Measurements from ENCODE around the gene C2CD5. TPM values are rescaled to one million over a fixed set of nuclear protein-coding genes. Genes with fewer than 3 reads are reported as not detected.

Gene C2CD5
- polyA plus RNA-seq, 1 donor from 2014 or later = 171 TPM

- no peaks in the 10 kb centered on the region for H3K36me3 ChIP-seq (ENCODE audit: insufficient read depth, low read length)
- H3K9me2 ChIP-seq (ENCODE audit: insufficient read depth, low read length) = no peaks in the 10 kb centered on the region
- TF ChIP-seq RAD21 (conservative IDR thresholded peaks at IDR 0.05) = no peak
- no peak for TF ChIP-seq TAF1 (IDR thresholded peaks at IDR 0.05; ENCODE audit: low read depth)
- TF ChIP-seq SMC3 (conservative IDR thresholded peaks at IDR 0.05; ENCODE audit: poor library complexity) = no peak
- TF ChIP-seq POLR2AphosphoS5 (IDR thresholded peaks at IDR 0.05) = no peak
- TF ChIP-seq CTCF (IDR thresholded peaks at IDR 0.05; ENCODE audit: poor library complexity, severe bottlenecking) = no peak
- TF ChIP-seq EP300 (conservative IDR thresholded peaks at IDR 0.05; ENCODE audit: poor library complexity, severe bottlenecking) = no peak
- no peak for TF ChIP-seq EZH2 (IDR thresholded peaks at IDR 0.05; ENCODE audit: borderline replicate concordance, insufficient read depth, low read length, poor library complexity, severe bottlenecking)
- TF ChIP-seq REST (IDR thresholded peaks at IDR 0.05; ENCODE audit: borderline replicate concordance) = no peak
- TF ChIP-seq MXI1 (conservative IDR thresholded peaks at IDR 0.05; ENCODE audit: poor library complexity, severe bottlenecking) = no peak
- H3K4me2 ChIP-seq (ENCODE audit: low read length) = no peak overlapping the region
- H3F3A ChIP-seq (ENCODE audit: insufficient read depth, low read length, poor library complexity, severe bottlenecking) = no peaks in the 10 kb centered on the region
- H2AFZ ChIP-seq (ENCODE audit: low read depth, low read length) = no peak overlapping the region
- H3K4me3 ChIP-seq (ENCODE audit: low read length) = no peak overlapping the region
- H3K27me3 ChIP-seq (ENCODE audit: insufficient read depth, low read depth, low read length) = no peaks in the 10 kb centered on the region
- H4K20me1 ChIP-seq (ENCODE audit: insufficient read depth) = no peaks in the 10 kb centered on the region
- no peaks in the 10 kb centered on the region for H3K9me3 ChIP-seq (ENCODE audit: low read length)
- H3K79me2 ChIP-seq (replicated peaks; ENCODE audit: insufficient read depth, low read length) = no peaks in the 10 kb centered on the region
- H3K27ac ChIP-seq (ENCODE audit: low read length) = no peak overlapping the region
- H3K9ac ChIP-seq (ENCODE audit: low read length) = no peak overlapping the region
Measured at GRCh38 chr12:22578328-22578727, 34.0 kb upstream of the C2CD5 start.

- no peak overlapping the region for H3K4me2 ChIP-seq (ENCODE audit: low read length)
- H3K9ac ChIP-seq (ENCODE audit: low read length) = no peak overlapping the region
- no peaks in the 10 kb centered on the region for H3K9me2 ChIP-seq (ENCODE audit: insufficient read depth, low read length)
- H3F3A ChIP-seq (ENCODE audit: insufficient read depth, low read length, poor library complexity, severe bottlenecking) = no peaks in the 10 kb centered on the region
- no peak overlapping the region for H3K27ac ChIP-seq (ENCODE audit: low read length)
- no peak overlapping the region for H2AFZ ChIP-seq (ENCODE audit: low read depth, low read length)
- H3K36me3 ChIP-seq (ENCODE audit: insufficient read depth, low read length) = no peaks in the 10 kb centered on the region
- H3K9me3 ChIP-seq (ENCODE audit: low read length) = no peaks in the 10 kb centered on the region
- H4K20me1 ChIP-seq (ENCODE audit: insufficient read depth) = no peaks in the 10 kb centered on the region
- no peaks in the 10 kb centered on the region for H3K79me2 ChIP-seq (replicated peaks; ENCODE audit: insufficient read depth, low read length)
- H3K4me3 ChIP-seq (ENCODE audit: low read length) = no peak overlapping the region
- no peaks in the 10 kb centered on the region for H3K27me3 ChIP-seq (ENCODE audit: insufficient read depth, low read depth, low read length)
- TF ChIP-seq POLR2AphosphoS5 (IDR thresholded peaks at IDR 0.05) (no peak), SMC3 (conservative IDR thresholded peaks at IDR 0.05; ENCODE audit: poor library complexity) (no peak), EZH2 (IDR thresholded peaks at IDR 0.05; ENCODE audit: borderline replicate concordance, insufficient read depth, low read length, poor library complexity, severe bottlenecking) (no peak), REST (IDR thresholded peaks at IDR 0.05; ENCODE audit: borderline replicate concordance) (no peak), CTCF (IDR thresholded peaks at IDR 0.05; ENCODE audit: poor library complexity, severe bottlenecking) (no peak), RAD21 (conservative IDR thresholded peaks at IDR 0.05) (no peak), EP300 (conservative IDR thresholded peaks at IDR 0.05; ENCODE audit: poor library complexity, severe bottlenecking) (no peak), MXI1 (conservative IDR thresholded peaks at IDR 0.05; ENCODE audit: poor library complexity, severe bottlenecking) (no peak), TAF1 (IDR thresholded peaks at IDR 0.05; ENCODE audit: low read depth) (no peak)
Measured at GRCh38 chr12:22577667-22578066, 33.3 kb upstream of the C2CD5 start.

Measured in neural cell (in vitro differentiated cells).